Right cardiac atrium (tissue), 5 donors: ENCODE measurements around the gene FOXK1. TPM values are rescaled to one million over a fixed set of nuclear protein-coding genes. Genes with fewer than 3 reads are reported as not detected.
A peak's percentile ranks its signal among the peaks of the same experiment; 100 is the strongest.

Experiments
- ATAC-seq, 2 donors: fragments of 200-7000 bp; cut with Tn5 transposase; one replicate each; pipeline versions ENCODE4 v1.8.0 to v1.9.1; 2020; ENCODE audit warnings: moderate library complexity in 2 of 2, mild to moderate bottlenecking in 1 of 2
- DNase-seq, 3 donors: peaks; one replicate each; pipeline ENCODE4 v3.0.0-alpha.2; 2020
- H3K27ac ChIP-seq: one replicate; pipeline ENCODE4 v1.5.1; 2013; ENCODE audit warnings: mild to moderate bottlenecking, low read length, control low read depth, moderate library complexity
- H3K27me3 ChIP-seq: one replicate; pipeline ENCODE4 v1.6.1; 2013; ENCODE audit not compliant: control insufficient read depth, insufficient read depth
- H3K4me1 ChIP-seq: one replicate; pipeline ENCODE4 v1.6.1; 2013; ENCODE audit warnings: low read length; ENCODE audit not compliant: control insufficient read depth, insufficient read depth
- H3K4me3 ChIP-seq: one replicate; pipeline ENCODE4 v1.5.1; 2013; ENCODE audit warnings: low read length, control low read depth
- H3K9me3 ChIP-seq: one replicate; pipeline ENCODE4 v1.6.1; 2013; ENCODE audit warnings: low read length; ENCODE audit not compliant: control insufficient read depth
- WGBS: extraction: QIAGEN DNeasy Blood & Tissue Kit; methylation state at CpG from one replicate; pipeline ENCODE4 v1.1.7; 2013; 5-methylcytosine and 5-hydroxymethylcytosine counted together
- intact Hi-C, 4 donors: fragments of 100-400 bp; cut with DNase I; formaldehyde crosslinking; loops; one replicate each; pipeline versions ENCODE4 v1.11.0 to v1.14.0; 2022 to 2023
- polyA plus RNA-seq: library from polyadenylated mRNA; stranded (reverse); fragments of 200-250 nt; gene quantifications from one replicate; pipeline ENCODE4 v1.2.3, GENCODE V29; 2013
- total RNA-seq, 4 donors: library from RNA; stranded (reverse); fragmentation: NEBNext Ultra II Directional; extraction: Animal tissue kit (Norgen Biotek cat#: 25700); gene quantifications; one replicate each; pipeline ENCODE4 v1.2.1, GENCODE V29; 2021
- donor health status: healthy with polysubstance abuse.
- donor health status: DM: no; HTN: yes; CAD: no.
- donor health status: DM: no; HTN: no; CAD: no.
- donor health status: DM: no; HTN: yes; CAD: no; lungs with severe emphysema.
- donor health status: DM: yes; HTN: yes; CAD: no.

The FOXK1 gene
- total and polyA plus RNA-seq, 5 donors = 10.9 to 22.4 (median 18.1) TPM

DNA sequence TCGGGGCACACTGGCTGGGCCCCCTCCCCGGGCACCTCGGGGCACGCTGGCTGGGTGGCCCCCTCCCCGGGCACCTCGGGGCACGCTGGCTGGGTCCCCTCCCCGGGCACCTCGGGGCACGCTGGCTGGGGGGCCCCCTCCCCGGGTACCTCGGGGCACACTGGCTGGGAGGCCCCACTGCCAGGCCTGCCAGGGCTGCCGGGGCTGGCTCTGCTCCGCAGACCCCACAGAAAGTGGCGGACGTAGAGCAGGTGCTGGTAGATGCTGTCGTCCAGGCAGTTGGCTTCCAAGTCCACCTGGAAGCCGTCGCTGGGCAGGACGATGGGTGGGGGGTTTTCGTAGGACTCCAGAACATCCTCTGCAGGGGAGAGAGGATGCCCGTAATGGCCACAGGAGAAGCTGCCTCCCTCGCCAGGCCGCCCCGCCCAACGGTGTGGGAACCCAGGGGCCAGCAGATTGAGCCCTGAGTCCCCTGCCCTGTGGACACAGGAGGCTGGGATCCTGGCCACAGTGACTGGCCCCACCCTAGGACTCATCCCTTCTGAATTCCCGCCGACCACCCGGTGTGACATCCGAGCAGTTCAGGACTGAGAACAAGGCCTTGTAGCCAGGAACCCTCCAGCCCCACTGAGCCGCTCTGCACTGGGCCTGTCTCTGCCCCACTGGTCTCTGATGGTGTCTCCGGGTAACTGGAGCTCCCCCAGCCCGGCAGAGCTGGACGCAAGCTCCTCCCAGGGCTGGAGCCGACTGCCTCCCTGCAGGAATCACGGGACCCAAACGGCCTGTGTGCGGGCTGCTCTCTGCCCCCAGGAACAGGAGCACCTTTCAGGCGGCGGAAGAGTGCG lies 121.5 kb downstream of the FOXK1 start:
- peak in 2 of 3 donors; percentile 36 to 47 for DNase-seq
- ATAC-seq = no peak
- Histone ChIP-seq H3K9me3 (no peaks in the 10 kb centered on the region), H3K27me3 (no peaks in the 10 kb centered on the region), H3K27ac (no peak overlapping the region), H3K4me1 (no peaks in the 10 kb centered on the region), H3K4me3 (no peak overlapping the region)
- whole genome bisulfite sequencing = 85% methylated on average over 41 of the region's 41 CpGs
- intact Hi-C loops = no loop called here

DNA sequence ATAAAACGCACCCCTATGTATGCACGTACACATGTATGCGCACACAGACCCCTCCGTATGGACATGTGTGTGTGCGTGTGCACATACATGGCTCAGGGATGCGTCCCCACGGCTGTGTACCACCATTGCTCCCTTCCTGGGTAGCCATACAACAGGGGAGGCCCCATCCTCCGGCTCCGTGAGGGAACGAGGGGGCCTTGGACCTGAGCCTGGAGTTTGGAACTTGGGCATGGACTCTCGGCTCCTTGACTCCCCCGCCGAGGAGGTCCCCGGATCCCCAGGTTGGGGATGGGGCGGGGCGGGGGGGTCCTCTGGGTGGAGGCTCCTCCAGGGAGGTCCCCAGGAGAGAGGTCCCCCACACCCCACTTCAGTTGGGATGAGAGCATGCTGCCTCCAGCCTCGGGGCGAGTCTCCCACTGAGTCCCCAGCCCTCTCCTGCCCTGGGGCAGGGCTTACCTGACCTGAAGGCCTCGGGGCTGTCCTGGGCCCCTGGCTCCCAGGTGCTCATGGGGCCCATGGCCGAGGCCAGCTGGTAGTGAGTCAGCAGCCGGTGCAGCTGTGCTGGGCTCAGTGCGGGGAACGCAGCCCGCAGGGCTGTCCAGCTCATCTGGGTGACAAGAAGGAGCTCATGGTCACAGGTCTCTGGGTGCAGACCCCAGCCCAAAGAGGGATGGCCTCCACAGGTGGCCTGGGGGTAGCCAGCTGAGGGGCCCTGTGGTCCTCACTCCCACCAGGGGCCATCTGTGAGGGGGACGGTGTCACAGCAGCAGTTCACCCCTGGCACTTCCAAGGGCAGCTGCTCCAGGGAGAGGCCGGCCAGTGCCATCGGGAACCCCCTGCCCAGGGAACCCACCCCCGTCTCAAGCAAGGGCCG lies 123.3 kb downstream of the FOXK1 start:
- no peaks in the 10 kb centered on the region for H3K9me3 ChIP-seq
- ATAC-seq (no peak), DNase-seq (peak in 1 of 3 donors; percentile 51)
- intact Hi-C loops = no loop called here
- H3K27me3 ChIP-seq = no peaks in the 10 kb centered on the region
- H3K4me1 ChIP-seq = no peaks in the 10 kb centered on the region
- WGBS = 89% methylated on average over 29 of the region's 29 CpGs
- no peak overlapping the region for H3K4me3 ChIP-seq
- H3K27ac ChIP-seq = no peak overlapping the region

DNA sequence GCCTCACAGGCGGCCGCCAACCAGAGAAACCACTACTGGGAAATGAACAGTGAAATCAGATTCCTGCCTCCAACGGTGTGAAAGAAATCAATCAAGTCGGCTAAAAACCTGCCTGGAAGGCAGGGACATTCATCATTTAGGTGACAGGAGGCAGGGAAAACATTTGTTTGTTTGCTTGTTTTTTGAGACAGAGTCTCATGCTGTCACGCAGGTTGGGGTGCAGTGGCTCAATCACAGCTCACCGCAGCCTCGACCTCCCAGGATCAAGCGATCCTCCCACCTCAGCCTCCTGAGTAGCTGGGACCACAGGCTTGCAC lies 123.8 kb downstream of the FOXK1 start:
- H3K9me3 ChIP-seq = no peaks in the 10 kb centered on the region
- no peak for ATAC-seq
- DNase-seq = no peak
- intact Hi-C loops = no loop called here
- no peaks in the 10 kb centered on the region for H3K4me1 ChIP-seq
- no peak overlapping the region for H3K27ac ChIP-seq
- WGBS = 80% methylated on average over 8 of the region's 8 CpGs
- no peak overlapping the region for H3K4me3 ChIP-seq
- no peaks in the 10 kb centered on the region for H3K27me3 ChIP-seq

DNA sequence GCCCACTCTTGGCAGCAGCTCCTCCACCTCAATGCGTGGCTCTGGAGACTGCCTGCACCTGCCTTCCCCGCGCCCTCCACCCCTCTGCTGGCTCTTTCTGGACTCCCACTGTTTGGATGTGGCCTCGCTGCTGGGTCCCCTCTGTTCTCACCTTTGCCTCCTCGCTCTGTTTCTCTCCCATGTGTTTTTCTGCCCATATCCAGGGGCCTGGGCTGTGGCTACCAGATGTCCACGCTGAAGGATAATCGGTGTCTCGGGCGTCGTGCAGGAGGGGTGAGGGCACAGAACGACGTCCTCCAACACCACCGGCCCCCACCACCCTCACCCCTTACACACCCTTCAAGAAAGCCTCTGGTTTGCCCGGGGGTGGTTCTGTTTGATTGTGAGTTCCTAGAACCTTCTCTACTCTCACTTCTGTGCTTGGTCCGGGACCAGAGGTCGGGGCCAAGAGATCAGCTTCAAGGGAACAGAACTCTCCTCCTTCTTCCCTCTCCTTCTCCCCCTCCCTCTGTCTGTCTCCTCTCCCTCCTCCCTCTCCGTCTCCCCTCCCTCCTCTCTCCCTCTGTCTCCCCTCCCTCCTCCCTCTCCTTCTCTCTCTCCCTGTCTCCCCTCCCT lies 125.0 kb downstream of the FOXK1 start:
- Histone ChIP-seq H3K27ac (no peak overlapping the region), H3K27me3 (no peaks in the 10 kb centered on the region), H3K4me3 (no peak overlapping the region), H3K4me1 (no peaks in the 10 kb centered on the region), H3K9me3 (no peaks in the 10 kb centered on the region)
- peak; percentile 16 to 60 for ATAC-seq
- DNase-seq = peak in 1 of 3 donors; percentile 68
- WGBS = 69% methylated on average over 17 of the region's 17 CpGs
- intact Hi-C loops = no loop called here

DNA sequence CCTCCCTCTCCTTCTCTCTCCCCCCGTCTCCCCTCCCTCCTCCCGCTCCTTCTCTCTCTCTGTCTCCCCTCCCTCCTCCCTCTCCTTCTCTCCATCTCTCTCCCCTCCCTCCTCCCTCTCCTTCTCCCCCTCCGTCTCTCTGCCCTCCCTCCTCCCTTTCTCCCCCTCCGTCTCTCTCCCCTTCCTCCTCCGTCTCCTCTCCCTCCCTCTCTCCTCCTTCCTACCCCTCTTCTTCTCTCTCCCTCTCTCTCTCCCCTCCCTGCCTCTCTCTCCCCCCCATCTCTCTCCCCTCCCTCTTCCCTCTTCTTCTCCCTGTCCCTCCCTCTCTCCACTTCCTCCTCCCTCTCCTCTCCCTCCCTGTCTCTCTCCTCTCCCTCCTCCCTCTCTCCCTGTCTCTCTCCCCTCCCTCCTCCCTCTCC lies 125.5 kb downstream of the FOXK1 start:
- 33% methylated on average over 5 of the region's 5 CpGs for WGBS
- H3K27ac ChIP-seq = no peak overlapping the region
- intact Hi-C loops = no loop called here
- no peaks in the 10 kb centered on the region for H3K9me3 ChIP-seq
- no peaks in the 10 kb centered on the region for H3K4me1 ChIP-seq
- H3K4me3 ChIP-seq = no peak overlapping the region
- H3K27me3 ChIP-seq = no peaks in the 10 kb centered on the region
- no peak for DNase-seq
- peak; percentile 20 to 53 for ATAC-seq

DNA sequence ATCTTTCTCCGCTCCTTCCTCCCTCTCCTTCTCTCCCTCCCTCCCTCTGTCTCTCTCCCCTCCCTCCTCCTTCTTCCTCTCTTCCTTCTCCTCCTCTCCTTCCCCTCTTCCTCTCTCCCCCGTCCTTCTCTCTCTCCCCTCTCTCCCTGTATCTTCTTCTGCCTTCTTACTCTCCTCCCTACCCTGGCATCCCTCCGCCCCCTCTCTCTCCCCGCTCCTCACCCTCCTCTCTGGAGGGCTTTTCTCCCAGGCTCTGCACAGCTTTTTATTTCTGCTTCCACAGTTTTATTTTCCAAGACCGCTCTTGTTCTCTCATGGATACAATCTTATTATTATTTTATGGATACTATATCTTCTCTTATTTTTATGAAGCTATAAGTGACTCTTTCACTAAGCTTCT lies 125.9 kb downstream of the FOXK1 start:
- Histone ChIP-seq H3K4me3 (no peak overlapping the region), H3K9me3 (no peaks in the 10 kb centered on the region), H3K27me3 (no peaks in the 10 kb centered on the region), H3K27ac (no peak overlapping the region), H3K4me1 (no peaks in the 10 kb centered on the region)
- 61% methylated on average over 5 of the region's 5 CpGs for WGBS
- DNase-seq (peak in 1 of 3 donors; percentile 40), ATAC-seq (no peak)
- intact Hi-C loops = no loop called here

DNA sequence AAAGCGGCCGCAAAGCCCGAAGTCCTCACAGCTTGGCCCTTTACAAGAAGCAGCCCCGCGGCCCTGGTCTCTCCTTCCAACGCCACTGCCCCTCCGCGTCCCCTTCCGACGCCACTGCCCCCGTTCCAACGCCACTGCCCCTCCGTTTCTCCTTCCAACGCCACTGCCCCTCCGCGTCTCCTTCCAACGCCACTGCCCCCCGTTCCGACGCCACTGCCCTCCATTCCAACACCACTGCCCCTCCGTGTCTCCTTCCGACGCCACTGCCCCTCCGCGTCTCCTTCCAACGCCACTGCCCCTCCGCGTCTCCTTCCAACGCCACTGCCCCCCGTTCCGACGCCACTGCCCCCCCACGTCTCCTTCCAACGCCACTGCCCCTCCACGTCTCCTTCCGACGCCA lies 126.5 kb downstream of the FOXK1 start:
- H3K4me1 ChIP-seq = no peaks in the 10 kb centered on the region
- H3K9me3 ChIP-seq = no peaks in the 10 kb centered on the region
- 84% methylated on average over 37 of the region's 37 CpGs for WGBS
- no peak overlapping the region for H3K27ac ChIP-seq
- intact Hi-C loops = no loop called here
- DNase-seq = peak in 1 of 3 donors; percentile 35
- ATAC-seq = no peak
- H3K4me3 ChIP-seq = no peak overlapping the region
- no peaks in the 10 kb centered on the region for H3K27me3 ChIP-seq

DNA sequence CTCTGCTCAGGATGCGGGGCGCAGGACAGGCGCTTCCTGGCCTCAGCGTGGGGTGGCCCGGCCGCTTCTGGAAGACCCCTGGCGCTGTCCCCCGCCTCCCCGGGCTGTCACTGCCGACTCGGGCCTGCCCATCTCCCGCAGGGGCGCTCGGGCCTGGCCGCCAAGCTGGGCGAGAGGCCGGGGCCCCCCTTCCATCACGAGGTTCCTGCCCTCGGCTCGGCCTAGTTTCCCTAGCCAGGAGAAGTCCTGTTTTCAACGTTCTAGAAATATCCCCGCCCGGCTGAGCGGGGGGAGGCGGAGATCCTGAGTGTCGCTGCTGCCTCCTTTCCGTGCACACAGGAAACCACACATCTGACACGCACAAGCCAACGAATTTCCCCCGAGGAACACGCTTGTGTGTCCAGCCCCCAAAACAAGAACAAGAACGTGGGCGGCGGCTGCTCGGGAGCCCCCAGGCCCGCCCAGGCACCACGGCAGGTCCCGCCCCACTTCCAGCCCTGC lies 127.0 kb downstream of the FOXK1 start:
- peak in 2 of 3 donors; percentile 59 to 82 for DNase-seq
- Histone ChIP-seq H3K27ac (no peak overlapping the region), H3K4me3 (no peak overlapping the region), H3K27me3 (no peaks in the 10 kb centered on the region), H3K9me3 (no peaks in the 10 kb centered on the region), H3K4me1 (no peaks in the 10 kb centered on the region)
- intact Hi-C loops = no loop called here
- 75% methylated on average over 38 of the region's 38 CpGs for WGBS
- ATAC-seq = peak; percentile 15 to 44

DNA sequence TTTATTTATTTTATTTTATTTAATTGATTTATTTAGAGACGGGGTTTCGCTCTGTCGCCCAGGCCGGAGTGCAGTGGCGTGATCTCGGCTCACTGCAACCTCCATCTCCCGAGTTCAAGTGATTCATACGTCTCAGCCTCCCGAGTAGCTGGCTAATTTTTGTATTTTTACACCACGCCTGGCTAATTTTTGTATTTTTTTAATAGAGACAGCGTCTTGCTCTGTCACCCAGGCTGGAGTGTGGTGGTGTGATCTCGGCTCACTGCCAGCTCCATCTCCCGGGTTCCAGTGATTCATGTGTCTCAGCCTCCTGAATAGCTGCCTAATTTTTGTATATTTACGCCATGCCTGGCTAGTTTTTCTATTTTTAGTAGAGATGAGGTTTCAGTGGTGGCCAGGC lies 127.6 kb downstream of the FOXK1 start:
- intact Hi-C loops = no loop called here
- Histone ChIP-seq H3K9me3 (no peaks in the 10 kb centered on the region), H3K4me1 (no peaks in the 10 kb centered on the region), H3K4me3 (no peak overlapping the region), H3K27ac (no peak overlapping the region), H3K27me3 (no peaks in the 10 kb centered on the region)
- ATAC-seq (no peak), DNase-seq (peak in 1 of 3 donors; percentile 34)
- 84% methylated on average over 14 of the region's 14 CpGs for WGBS

DNA sequence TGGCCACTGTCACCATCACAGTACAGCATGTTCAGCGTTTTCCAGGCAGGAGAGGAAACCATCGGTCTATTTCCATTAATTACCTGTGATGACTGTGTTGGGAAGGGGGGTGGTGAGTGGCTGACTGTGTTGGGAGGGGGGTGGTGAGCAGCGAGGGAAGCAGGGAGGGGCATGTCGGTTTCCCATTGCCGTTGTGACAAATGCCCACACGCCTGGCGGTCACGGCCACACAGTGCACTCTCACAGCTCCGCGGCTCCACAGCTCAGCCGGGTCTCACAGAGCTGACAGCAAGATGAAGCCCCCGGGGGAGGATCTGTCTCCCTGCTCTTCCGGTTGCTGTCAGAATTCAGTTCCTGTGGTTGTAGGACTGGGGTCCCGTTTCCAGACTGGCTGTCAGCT lies 132.3 kb downstream of the FOXK1 start:
- Histone ChIP-seq H3K4me1 (no peaks in the 10 kb centered on the region), H3K27me3 (no peaks in the 10 kb centered on the region), H3K9me3 (no peaks in the 10 kb centered on the region), H3K27ac (no peak overlapping the region), H3K4me3 (no peak overlapping the region)
- no peak for DNase-seq
- 71% methylated on average over 14 of the region's 14 CpGs for WGBS
- intact Hi-C loops = no loop called here
- ATAC-seq = no peak

DNA sequence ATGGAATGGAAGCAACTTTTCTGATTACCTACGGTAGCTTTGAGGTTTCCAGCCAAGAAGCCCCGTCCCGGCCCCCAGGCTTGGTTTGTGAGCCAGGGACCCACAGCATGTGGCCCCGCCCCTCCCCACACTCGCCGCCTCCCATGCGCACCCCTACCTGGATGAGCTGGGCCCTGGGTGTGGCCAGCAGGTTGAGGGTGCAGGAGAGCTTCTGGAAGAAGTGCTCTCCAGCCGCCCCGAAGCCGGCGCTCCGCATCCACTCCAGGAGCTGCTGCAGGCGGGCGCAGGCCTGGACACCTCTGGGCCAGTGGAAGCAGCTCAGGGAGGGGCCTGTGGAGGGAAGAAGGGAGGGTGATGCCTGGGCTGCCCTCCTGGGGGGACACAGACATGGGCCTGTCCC lies 133.0 kb downstream of the FOXK1 start:
- Histone ChIP-seq H3K27ac (no peak overlapping the region), H3K4me3 (no peak overlapping the region), H3K9me3 (no peaks in the 10 kb centered on the region), H3K4me1 (peaks cover 2% of the 10 kb centered on the region), H3K27me3 (no peaks in the 10 kb centered on the region)
- 96% methylated on average over 14 of the region's 14 CpGs for WGBS
- ATAC-seq (no peak), DNase-seq (no peak)
- intact Hi-C loops = no loop called here
